Kidney (tissue), 14 donors: Measurements from ENCODE around the gene SKAP2. TPM values are rescaled to one million over a fixed set of nuclear protein-coding genes. Genes with fewer than 3 reads are reported as not detected.

ENCODE experiments used
- DNase-seq, 5 donors: peaks; one replicate each; pipeline ENCODE4 v3.0.0-alpha.2; 2013 to 2020
- FAIRE-seq: peaks from 2 replicates; lab custom pipeline; 2012; peaks lifted over from hg19 to GRCh38; lab: Jason Lieb, UNC
- H3K27ac ChIP-seq, 2 donors: one replicate each; pipeline ENCODE4 v1.7.0; 2013; ENCODE audit warnings: low read depth in 2 of 2, low read length in 2 of 2, inconsistent platforms in 1 of 2
- H3K27me3 ChIP-seq: one replicate; pipeline ENCODE4 v1.7.1; 2013; ENCODE audit warnings: low read length, inconsistent platforms; ENCODE audit not compliant: control insufficient read depth, insufficient read depth
- H3K36me3 ChIP-seq, 3 donors: one replicate each; pipeline versions ENCODE4 v1.7.0 to v1.7.1; 2013; ENCODE audit warnings: low read length in 3 of 3, control low read depth in 1 of 3, inconsistent platforms in 1 of 3; ENCODE audit not compliant: insufficient read depth in 3 of 3, control insufficient read depth in 2 of 3
- H3K4me1 ChIP-seq, 3 donors: one replicate each; pipeline versions ENCODE4 v1.7.0 to v1.7.1; 2013; ENCODE audit warnings: low read length in 3 of 3, inconsistent platforms in 1 of 3, low read depth in 1 of 3; ENCODE audit not compliant: control insufficient read depth in 2 of 3, insufficient read depth in 2 of 3
- H3K4me3 ChIP-seq, 3 donors: one replicate each; pipeline versions ENCODE4 v1.7.0 to v1.8.1; 2013; ENCODE audit warnings: low read length in 3 of 3, control low read depth in 1 of 3, inconsistent platforms in 1 of 3
- H3K9ac ChIP-seq, 3 donors: one replicate each; pipeline versions ENCODE4 v1.7.0 to v1.7.1; 2013; ENCODE audit warnings: low read length in 3 of 3, control low read depth in 1 of 3, inconsistent platforms in 1 of 3
- H3K9me3 ChIP-seq, 3 donors: one replicate each; pipeline versions ENCODE4 v1.7.0 to v1.7.1; 2013; ENCODE audit warnings: low read length in 3 of 3, control low read depth in 1 of 3, inconsistent platforms in 1 of 3; ENCODE audit not compliant: control insufficient read depth in 2 of 3, insufficient read depth in 1 of 3
- CTCF ChIP-seq: IDR thresholded peaks from 3 replicates; pipeline ENCODE4 v1.5.1; 2012; ENCODE audit warnings: mild to moderate bottlenecking, moderate library complexity, borderline replicate concordance; ENCODE audit not compliant: insufficient read depth; ENCODE audit errors: extremely low read depth
- intact Hi-C: fragments of 100-400 bp; cut with DNase I; formaldehyde crosslinking; loops from one replicate; pipeline ENCODE4 v1.11.1; 2022
- polyA plus RNA-seq: library from polyadenylated mRNA; stranded (reverse); fragments of 350-450 nt; fragmentation: Illumina TruSeq; extraction: RNeasy Lipid Tissue Mini Kit (QIAGEN cat#74804); gene quantifications from one replicate; pipeline ENCODE4 v1.2.3, GENCODE V29; 2014; ENCODE audit warnings: low read depth, low replicate concordance; ENCODE audit not compliant: insufficient read depth
- total RNA-seq: library from RNA; stranded (reverse); fragmentation: NEBNext Ultra II Directional; extraction: Animal tissue kit (Norgen Biotek cat#: 25700); gene quantifications from one replicate; pipeline ENCODE4 v1.2.1, GENCODE V29; 2021
- donor health status: control.
- donor health status: control.
- donor health status: control.
- donor health status: control.
- donor health status: control.
- donor health status: DM: yes; HTN: yes; CAD: no.
- donor health status: Normal renal cell carcinoma (clear cell type).

The SKAP2 gene
- total and polyA plus RNA-seq, 2 donors from 2014 or later, result 20.0 to 75.8 TPM

- Histone ChIP-seq H3K9me3 (no peaks in the 10 kb centered on the region), H3K4me3 (no peak overlapping the region), H3K36me3 (no peaks in the 10 kb centered on the region), H3K4me1 (no peaks in the 10 kb centered on the region), H3K27me3 (no peaks in the 10 kb centered on the region), H3K27ac (no peak overlapping the region), H3K9ac (no peak overlapping the region)
- FAIRE-seq (no peak), DNase-seq (no peak)
- intact Hi-C loops, result no loop called here
- TF ChIP-seq CTCF, result no peak
These were observed 155.0 kb downstream of the SKAP2 start for GRCh38 chr7:26709210-26709990.

GRCh38 chr7:26705567-26705966 is 158.8 kb downstream of the SKAP2 start:
- intact Hi-C loops, result no loop called here
- no peak overlapping the region for H3K27ac ChIP-seq

GRCh38 chr7:26704786-26705185 is 159.6 kb downstream of the SKAP2 start:
- no peak for DNase-seq

More at GRCh38 chr7:26705567-26705966, 158.8 kb downstream of the SKAP2 start:
- H3K4me3 ChIP-seq, result no peak overlapping the region
- H3K9me3 ChIP-seq, result no peaks in the 10 kb centered on the region
- no peak for TF ChIP-seq CTCF
- H3K36me3 ChIP-seq, result no peaks in the 10 kb centered on the region
- no peak overlapping the region for H3K9ac ChIP-seq
- DNase-seq (peak in 1 of 5 donors; percentile 56), FAIRE-seq (peak; percentile 66)
- H3K27me3 ChIP-seq, result no peaks in the 10 kb centered on the region
- no peaks in the 10 kb centered on the region for H3K4me1 ChIP-seq

More at GRCh38 chr7:26704786-26705185, 159.6 kb downstream of the SKAP2 start:
- FAIRE-seq, result no peak
- H3K27ac ChIP-seq, result no peak overlapping the region
- no peak for TF ChIP-seq CTCF
- no peak overlapping the region for H3K9ac ChIP-seq
- no peaks in the 10 kb centered on the region for H3K27me3 ChIP-seq
- H3K36me3 ChIP-seq, result no peaks in the 10 kb centered on the region
- H3K4me3 ChIP-seq, result no peak overlapping the region
- no peaks in the 10 kb centered on the region for H3K4me1 ChIP-seq
- intact Hi-C loops, result no loop called here
- H3K9me3 ChIP-seq, result no peaks in the 10 kb centered on the region
